IPS-15b (cell line): Measurements from ENCODE around the gene PMM2.

Source experiments
- H3K27me3 ChIP-seq: one replicate; pipeline ENCODE4 v1.6.1; 2013; ENCODE audit warnings: low read length; ENCODE audit not compliant: control insufficient read depth, insufficient read depth
- H3K36me3 ChIP-seq: one replicate; pipeline ENCODE4 v1.6.1; 2013; ENCODE audit warnings: low read length; ENCODE audit not compliant: control insufficient read depth, insufficient read depth
- H3K4me1 ChIP-seq: one replicate; pipeline ENCODE4 v1.6.1; 2013; ENCODE audit warnings: mild to moderate bottlenecking, low read length; ENCODE audit not compliant: control insufficient read depth, insufficient read depth
- H3K4me3 ChIP-seq: one replicate; pipeline ENCODE4 v1.5.1; 2013; ENCODE audit warnings: low read depth, low read length
- H3K9ac ChIP-seq: one replicate; pipeline ENCODE4 v1.6.1; 2013; ENCODE audit warnings: low read depth, mild to moderate bottlenecking, low read length
- H3K9me3 ChIP-seq: one replicate; pipeline ENCODE4 v1.6.1; 2013; ENCODE audit warnings: mild to moderate bottlenecking, low read length; ENCODE audit not compliant: control insufficient read depth, insufficient read depth

PMM2 gene

DNA sequence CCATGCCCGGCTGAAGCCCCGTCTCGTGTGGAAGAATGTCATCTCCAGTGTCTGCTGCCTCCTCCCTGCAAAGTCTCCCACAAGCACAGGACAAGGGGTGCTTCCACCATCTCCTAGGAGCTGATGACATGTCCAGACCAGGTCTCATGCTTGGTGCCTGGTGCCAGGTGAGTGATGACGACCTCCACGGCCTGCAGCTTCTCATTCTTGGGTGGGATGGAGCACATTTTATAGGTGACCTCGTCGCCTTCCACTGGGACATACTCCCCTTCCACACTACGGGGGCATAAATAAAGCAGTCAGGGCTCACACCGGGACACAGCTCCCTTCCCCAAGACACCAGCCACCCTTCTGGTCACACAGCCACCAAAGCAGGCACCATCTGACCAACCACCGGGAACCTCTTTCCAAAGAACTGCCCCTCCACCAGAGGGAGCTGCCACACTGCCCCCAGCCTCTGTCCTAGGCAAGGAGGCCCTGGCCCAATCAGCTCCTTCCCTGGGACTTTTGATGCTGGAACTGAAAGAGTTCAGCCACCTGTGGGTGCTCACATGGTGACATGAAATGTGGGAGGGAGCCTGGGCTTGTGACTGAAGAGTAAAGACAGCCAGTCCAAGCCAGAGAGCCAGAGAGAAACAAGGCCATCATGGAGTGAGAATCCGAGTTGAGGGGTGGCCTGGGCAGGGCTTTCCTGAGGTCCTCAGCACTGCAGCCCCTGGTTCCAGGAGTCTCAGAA, 57.6 kb downstream of the PMM2 start:
- Histone ChIP-seq H3K27me3 (no peaks in the 10 kb centered on the region), H3K4me3 (no peak overlapping the region), H3K4me1 (peaks cover 7% of the 10 kb centered on the region), H3K9ac (no peak overlapping the region), H3K36me3 (peaks cover 57% of the 10 kb centered on the region), H3K9me3 (no peaks in the 10 kb centered on the region)

DNA sequence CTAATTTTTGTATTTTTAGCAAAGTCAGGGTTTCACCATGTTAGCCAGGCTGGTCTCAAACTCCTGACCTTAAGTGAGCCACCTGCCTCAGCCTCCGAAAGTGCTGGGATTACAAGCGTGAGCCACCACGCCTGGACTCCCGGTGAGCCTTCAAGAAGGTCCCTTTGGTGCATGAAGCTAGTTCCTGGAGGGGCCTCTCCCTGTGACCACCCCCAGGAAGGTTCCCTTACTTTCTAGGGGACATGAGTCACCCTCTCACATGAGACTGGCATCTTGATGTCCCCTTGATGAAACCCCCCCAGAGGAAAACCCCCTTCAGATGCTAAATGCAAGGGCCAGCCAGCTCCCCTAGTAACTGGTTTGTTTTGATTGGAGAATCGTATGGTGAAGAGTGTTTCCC, 58.3 kb downstream of the PMM2 start:
- Histone ChIP-seq H3K36me3 (peaks cover 52% of the 10 kb centered on the region), H3K9ac (no peak overlapping the region)

DNA sequence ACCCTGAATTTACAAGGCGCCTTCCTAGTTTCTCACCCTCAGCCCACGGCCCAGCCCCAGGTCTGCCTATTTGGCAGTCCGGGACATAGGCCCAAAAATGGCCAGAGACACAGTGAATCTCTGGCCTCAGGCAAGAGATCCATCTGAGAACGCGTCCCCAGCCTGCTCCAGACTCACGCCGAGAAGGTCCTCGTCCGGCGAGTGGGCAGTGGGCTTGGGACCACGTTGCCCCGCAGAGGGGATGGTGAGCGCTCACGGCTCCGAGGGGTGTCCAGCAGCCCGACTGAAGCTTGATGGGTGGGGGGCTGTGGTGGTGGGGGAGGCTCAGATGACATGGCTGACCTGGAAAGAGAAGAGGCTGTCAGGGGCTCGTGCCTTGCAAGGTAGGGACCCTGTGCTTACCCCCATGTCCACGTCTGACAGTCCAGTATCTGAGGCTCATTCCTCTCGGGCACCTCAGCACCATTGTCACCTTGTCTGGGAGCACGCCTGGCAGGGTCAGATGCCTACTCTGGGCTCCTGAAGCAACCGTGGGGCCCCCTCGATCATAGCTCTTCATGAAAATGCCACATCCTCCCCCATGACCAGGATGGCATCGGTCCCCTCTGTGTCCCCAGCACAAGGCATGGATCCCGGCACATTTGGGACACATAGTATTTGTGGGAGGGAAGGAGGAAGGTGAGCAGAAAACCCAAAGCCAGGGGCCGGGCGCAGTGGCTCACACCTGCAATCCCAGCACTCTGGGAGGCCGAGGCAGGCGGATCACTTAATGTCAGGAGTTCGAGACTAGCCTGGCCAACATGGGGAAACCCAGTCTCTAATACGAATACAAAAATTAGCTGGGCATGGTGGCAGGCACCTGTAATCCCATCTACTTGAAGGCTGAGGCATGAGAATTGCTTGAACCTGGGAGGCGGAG, 61.6 kb downstream of the PMM2 start:
- Histone ChIP-seq H3K36me3 (peaks cover 44% of the 10 kb centered on the region), H3K4me3 (no peak overlapping the region), H3K9ac (no peak overlapping the region), H3K27me3 (no peaks in the 10 kb centered on the region), H3K9me3 (no peaks in the 10 kb centered on the region), H3K4me1 (peaks cover 6% of the 10 kb centered on the region)

More for the DNA sequence above, 58.3 kb downstream of the PMM2 start:
- Histone ChIP-seq H3K27me3 (no peaks in the 10 kb centered on the region), H3K9me3 (no peaks in the 10 kb centered on the region), H3K4me1 (peaks cover 7% of the 10 kb centered on the region), H3K4me3 (no peak overlapping the region)

DNA sequence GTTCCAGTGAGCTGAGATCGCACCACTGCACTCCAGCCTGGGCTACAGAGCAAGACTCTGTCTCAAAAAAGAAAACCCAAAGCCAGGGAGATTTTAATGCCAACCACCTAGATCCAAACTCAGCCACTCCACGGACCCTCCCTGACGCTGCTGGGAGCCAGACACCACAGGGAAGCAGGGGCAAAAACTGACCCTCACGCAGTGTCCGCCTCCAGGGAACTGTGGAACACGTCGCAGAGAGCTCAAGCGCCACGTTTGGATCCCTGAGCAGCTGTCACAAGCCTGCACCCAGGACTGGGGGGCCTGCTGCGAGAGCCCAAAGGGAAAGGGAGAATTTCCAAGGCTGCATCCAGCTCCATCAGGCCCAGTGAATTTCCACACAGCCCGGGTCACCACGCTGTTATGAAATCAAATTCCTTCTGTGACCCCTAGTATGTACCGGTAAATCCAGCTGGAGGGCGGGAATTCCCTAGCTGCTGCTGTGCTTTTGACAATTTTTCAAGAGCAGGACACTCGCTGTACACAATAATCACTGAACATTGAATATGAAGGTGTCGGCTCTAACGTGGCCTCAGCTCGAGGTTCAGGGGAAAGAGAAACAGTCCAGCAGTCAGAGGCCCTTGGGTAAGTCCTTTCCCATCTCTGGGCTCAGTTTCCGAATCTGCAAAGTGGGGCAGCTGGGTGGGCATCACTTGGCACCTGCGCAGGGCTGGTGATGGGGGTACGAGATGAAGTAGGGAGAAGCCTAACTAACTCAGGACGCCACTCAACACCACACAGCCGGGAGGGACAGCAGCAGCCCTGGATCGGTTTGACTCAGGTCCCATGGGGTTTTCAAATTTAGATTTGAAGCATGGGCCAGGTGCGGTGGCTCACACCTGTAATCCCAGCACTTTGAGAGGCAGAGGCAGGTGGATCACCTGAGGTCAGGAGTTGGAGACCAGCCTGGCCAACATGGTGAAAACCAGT, 62.6 kb downstream of the PMM2 start:
- Histone ChIP-seq H3K36me3 (peaks cover 39% of the 10 kb centered on the region), H3K4me3 (no peak overlapping the region), H3K9ac (no peak overlapping the region), H3K4me1 (peaks cover 11% of the 10 kb centered on the region), H3K27me3 (no peaks in the 10 kb centered on the region), H3K9me3 (no peaks in the 10 kb centered on the region)

DNA sequence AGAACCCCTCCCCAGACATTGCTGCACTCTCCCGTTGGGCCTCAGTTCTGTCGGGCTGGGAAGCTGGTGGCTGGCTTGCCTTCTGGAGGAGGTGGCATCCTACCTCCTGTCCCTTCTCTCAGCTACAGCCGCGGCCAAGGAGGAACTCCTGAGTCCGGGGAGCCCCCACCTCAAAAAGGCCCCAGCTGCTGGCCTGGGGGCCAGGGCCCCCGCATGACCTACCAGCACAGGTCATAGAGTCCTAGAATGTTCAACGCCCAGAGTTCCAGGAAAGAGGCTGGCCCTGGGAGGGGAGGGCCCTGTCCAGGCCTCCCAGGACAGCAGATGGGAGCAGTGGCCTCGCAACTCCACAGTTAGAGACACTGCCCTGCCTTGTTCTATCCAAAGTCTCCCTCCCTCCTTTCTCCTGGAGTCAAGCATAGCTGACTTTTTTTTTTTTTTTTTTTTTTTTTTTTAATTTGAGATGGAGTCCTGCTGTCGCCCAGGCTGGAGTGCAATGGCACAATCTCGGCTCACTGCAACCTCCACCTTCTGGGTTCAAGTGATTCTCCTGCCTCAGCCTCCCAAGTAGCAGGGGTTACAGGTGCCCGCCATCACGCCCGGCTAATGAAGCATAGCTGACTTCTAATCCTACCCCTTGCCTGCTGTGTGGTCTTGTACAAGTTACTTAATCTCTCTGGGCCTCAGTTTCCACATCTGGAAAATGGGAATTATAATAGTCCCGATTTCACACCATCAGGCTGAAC, 64.1 kb downstream of the PMM2 start:
- Histone ChIP-seq H3K9me3 (no peaks in the 10 kb centered on the region), H3K4me1 (peaks cover 22% of the 10 kb centered on the region), H3K4me3 (no peak overlapping the region), H3K9ac (no peak overlapping the region), H3K36me3 (peaks cover 24% of the 10 kb centered on the region), H3K27me3 (no peaks in the 10 kb centered on the region)

DNA sequence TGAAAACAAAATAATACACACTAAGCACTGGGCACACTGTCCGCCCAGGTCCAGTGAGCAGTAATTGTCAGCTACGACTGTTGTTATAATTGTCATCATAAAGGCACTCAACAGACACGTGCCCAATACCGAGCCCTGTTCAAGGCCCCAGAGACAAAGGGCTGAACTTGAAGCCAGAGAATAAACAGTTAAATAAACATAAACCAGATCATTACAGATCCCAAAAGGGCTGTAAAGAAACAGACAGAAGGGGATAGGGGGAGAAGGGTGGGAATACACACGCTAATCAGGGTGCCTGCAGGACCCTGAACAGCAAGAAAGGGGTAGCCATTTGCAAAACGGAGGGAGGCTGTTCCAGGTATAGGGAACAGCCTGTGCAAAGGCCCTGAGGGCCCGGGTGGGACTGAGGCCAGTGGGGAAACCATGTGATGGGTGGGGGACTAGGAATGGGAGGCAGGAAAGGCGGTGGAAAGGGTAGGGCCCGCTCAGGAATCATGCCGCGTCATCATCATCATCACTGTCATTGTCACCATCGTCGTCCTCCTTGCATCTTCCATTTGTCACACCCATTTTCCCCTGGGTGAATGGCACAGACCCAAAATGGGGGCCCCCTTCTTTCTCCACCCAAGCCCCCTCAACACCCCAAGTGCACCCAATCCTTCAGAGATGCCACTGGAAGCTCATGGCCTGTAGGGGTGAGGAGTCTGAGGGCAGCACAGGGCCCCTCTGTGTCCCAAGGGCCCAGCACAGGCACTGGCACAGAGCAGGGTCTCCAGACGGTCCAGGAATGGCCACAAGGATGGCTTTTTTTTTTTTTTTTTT, 64.9 kb downstream of the PMM2 start:
- no peaks in the 10 kb centered on the region for H3K27me3 ChIP-seq
- H3K4me1 ChIP-seq: peaks cover 22% of the 10 kb centered on the region
- no peak overlapping the region for H3K9ac ChIP-seq
- H3K36me3 ChIP-seq: peaks cover 21% of the 10 kb centered on the region
- H3K4me3 ChIP-seq: no peak overlapping the region
- H3K9me3 ChIP-seq: no peaks in the 10 kb centered on the region

DNA sequence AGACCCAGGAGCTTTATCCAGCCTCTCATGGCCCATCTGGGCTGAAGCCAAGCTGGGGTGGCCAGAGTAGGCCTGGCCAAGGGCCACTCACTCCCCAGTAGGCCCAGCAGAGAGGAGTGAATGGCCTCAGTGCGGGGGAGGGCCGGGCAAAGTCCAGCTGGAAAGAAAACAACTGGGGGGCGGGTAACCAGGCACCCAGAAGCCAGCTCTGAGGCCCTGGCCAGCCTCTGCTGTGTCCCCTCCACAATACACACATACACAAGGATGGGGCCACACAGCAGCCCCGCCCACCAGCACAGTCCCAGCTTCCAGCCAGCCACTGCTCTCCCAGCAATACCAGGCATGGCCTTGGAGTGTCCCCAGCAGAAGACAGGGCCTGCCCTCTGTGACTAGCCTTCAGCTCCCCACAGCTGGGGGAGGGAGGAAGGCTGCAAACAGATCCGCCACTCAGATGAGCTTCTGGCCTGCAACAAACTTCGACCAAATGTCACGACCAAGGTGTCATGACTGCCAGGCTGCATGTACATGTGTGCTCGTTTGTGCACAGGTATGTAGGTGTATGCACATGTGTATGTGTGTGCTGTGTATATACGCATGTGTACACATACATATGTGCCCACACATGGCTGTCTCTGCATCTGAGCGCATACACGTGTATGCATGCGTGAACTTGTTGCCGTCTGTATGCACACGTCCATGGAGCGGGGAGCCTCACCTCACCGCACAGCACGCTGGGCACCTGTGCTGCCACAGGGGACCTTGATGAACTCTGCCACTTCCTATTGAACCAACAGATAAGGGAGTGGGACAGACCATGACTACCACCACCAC, 66.2 kb downstream of the PMM2 start:
- Histone ChIP-seq H3K27me3 (no peaks in the 10 kb centered on the region), H3K36me3 (peaks cover 11% of the 10 kb centered on the region), H3K9ac (no peak overlapping the region), H3K4me3 (no peak overlapping the region), H3K9me3 (no peaks in the 10 kb centered on the region), H3K4me1 (peaks cover 22% of the 10 kb centered on the region)

DNA sequence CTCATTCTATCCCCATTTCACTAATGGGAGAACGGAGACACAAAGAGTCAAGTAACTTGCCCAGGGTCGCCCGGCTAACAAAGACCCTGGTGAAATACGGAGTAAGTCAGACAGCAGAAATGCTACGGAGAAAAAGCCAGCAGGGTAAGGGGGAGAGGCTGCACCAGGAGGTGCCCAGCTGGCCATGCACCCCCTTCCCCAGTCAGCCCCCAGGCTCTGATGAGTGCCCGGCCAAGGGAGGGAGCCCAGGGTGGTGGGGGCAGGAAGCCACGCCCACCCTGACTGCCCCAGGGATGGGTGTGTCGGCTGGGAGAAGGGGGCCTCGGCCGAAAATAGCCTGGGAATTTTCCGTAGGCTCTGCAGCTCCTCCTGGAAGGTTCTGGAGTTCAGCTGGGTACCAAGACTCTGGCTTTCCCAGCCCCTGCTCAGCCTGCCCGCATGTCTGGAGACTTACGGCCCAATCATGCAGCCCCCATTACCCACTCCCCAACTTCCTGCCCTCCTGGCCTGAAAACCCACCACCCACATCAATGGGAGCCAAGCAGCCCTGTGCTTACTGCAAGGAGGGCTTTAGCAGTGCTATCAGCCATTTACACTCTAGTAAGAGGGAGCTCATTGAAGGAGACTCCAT, 67.0 kb downstream of the PMM2 start:
- H3K36me3 ChIP-seq: peaks cover 4% of the 10 kb centered on the region

DNA sequence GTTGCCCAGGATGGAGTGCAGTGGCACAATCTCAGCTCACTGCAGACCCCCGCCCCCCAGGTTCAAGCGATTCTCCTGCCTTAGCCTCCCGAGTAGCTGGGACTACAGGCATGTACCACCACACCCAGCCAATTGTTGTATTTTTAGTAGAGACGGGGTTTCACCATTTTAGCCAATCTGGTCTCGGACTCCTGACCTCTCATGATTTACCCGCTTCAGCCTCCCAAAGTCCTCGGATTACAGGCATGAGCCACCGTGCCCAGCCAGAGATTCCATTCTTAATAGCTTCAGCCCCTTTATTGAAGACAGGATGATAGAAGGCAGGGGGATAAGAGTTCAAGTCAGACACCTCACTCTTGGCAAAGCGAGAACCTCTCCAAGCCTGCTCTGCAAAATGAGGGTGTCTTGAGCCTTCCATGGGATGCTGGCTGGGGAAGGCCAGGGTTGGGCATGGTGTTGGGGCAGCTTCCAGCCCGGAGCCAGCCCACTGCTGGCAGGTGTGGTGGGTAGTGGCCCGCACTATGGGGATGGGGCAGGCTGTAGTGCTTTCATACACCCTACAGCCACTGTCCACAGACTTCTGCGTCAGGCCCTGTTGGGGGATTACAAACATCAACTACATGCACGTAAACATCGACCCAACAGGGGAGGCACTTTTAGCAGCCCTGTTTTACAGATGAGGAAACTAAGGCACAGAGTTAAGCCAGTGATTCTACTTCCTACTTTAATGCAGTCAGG, 67.7 kb downstream of the PMM2 start:
- Histone ChIP-seq H3K9me3 (no peaks in the 10 kb centered on the region), H3K27me3 (no peaks in the 10 kb centered on the region), H3K4me3 (peak overlapping the region; percentile 88), H3K9ac (no peak overlapping the region), H3K4me1 (peaks cover 22% of the 10 kb centered on the region), H3K36me3 (peaks cover 4% of the 10 kb centered on the region)

More for the DNA sequence above, 67.0 kb downstream of the PMM2 start:
- Histone ChIP-seq H3K9me3 (no peaks in the 10 kb centered on the region), H3K9ac (peak overlapping the region; percentile 37), H3K4me3 (no peak overlapping the region), H3K4me1 (peaks cover 22% of the 10 kb centered on the region), H3K27me3 (no peaks in the 10 kb centered on the region)
